Mesodermal cell (in vitro differentiated cells): ENCODE results near the gene UBE2Z.

Source experiments
- H3K27ac ChIP-seq: 2 replicates; pipeline ENCODE4 v1.7.0; 2013; ENCODE audit warnings: mild to moderate bottlenecking, low read depth, low read length, moderate library complexity; ENCODE audit not compliant: severe bottlenecking
- H3K36me3 ChIP-seq: 2 replicates; pipeline ENCODE4 v1.7.1; 2013; ENCODE audit warnings: mild to moderate bottlenecking, low read length, moderate library complexity; ENCODE audit not compliant: control insufficient read depth, insufficient read depth
- H3K4me1 ChIP-seq: one replicate; pipeline ENCODE4 v1.7.1; 2013; ENCODE audit warnings: mild to moderate bottlenecking, low read length; ENCODE audit not compliant: insufficient read depth, control insufficient read depth, poor library complexity, severe bottlenecking
- H3K4me3 ChIP-seq: 2 replicates; pipeline ENCODE4 v1.7.0; 2013; ENCODE audit warnings: low read length, control low read depth, mild to moderate bottlenecking; ENCODE audit not compliant: insufficient read depth, poor library complexity, severe bottlenecking; ENCODE audit errors: extremely low read depth
- H3K9me3 ChIP-seq: 2 replicates; pipeline ENCODE4 v1.7.1; 2013; ENCODE audit warnings: mild to moderate bottlenecking, low read length, moderate library complexity; ENCODE audit not compliant: control insufficient read depth
- WGBS, 2 experiments: methylation state at CpG; one replicate each; pipeline ENCODE4 v1.1.5; 2013; ENCODE audit warnings: missing lambda C conversion rate in 2 of 2; ENCODE audit not compliant: insufficient coverage in 2 of 2; 5-methylcytosine and 5-hydroxymethylcytosine counted together

UBE2Z gene

GRCh38 chr17:48905987-48906515 lies 2.2 kb upstream of the UBE2Z start:
- Histone ChIP-seq H3K4me3 (no peak overlapping the region), H3K4me1 (peaks cover 15% of the 10 kb centered on the region), H3K27ac (no peak overlapping the region), H3K36me3 (peaks cover 15% of the 10 kb centered on the region), H3K9me3 (no peaks in the 10 kb centered on the region)
- 60 to 93% methylated on average over 1 to 6 of the region's 9 CpGs for WGBS, 2 experiments

GRCh38 chr17:48907713-48908046 lies 527 bp upstream of the UBE2Z start:
- peak overlapping the region; percentile 95 for H3K27ac ChIP-seq
- WGBS, 2 experiments: 0 to 50% methylated on average over 1 to 2 of the region's 2 CpGs
- H3K4me1 ChIP-seq: peaks cover 15% of the 10 kb centered on the region

GRCh38 chr17:48908853-48909394 lies 717 bp downstream of the UBE2Z start:
- WGBS, 2 experiments: 0% methylated on average over 16 to 17 of the region's 36 CpGs
- H3K4me1 ChIP-seq: peaks cover 15% of the 10 kb centered on the region
- H3K4me3 ChIP-seq: peak overlapping the region; percentile 83
- H3K9me3 ChIP-seq: no peaks in the 10 kb centered on the region
- H3K27ac ChIP-seq: peak overlapping the region; percentile 95
- peaks cover 44% of the 10 kb centered on the region for H3K36me3 ChIP-seq

More at GRCh38 chr17:48907713-48908046, 527 bp upstream of the UBE2Z start:
- Histone ChIP-seq H3K9me3 (no peaks in the 10 kb centered on the region), H3K36me3 (peaks cover 31% of the 10 kb centered on the region), H3K4me3 (peak overlapping the region; percentile 83)

- no peak overlapping the region for H3K27ac ChIP-seq
Measured at GRCh38 chr17:48909783-48910182, 1.6 kb downstream of the UBE2Z start.

GRCh38 chr17:48910370-48910769 lies 2.2 kb downstream of the UBE2Z start:
- Histone ChIP-seq H3K4me1 (peaks cover 17% of the 10 kb centered on the region), H3K4me3 (peak overlapping the region; percentile 83), H3K9me3 (no peaks in the 10 kb centered on the region), H3K36me3 (peaks cover 56% of the 10 kb centered on the region), H3K27ac (no peak overlapping the region)
- 92 to 100% methylated on average over 1 to 2 of the region's 2 CpGs for WGBS, 2 experiments

More at GRCh38 chr17:48909783-48910182, 1.6 kb downstream of the UBE2Z start:
- Histone ChIP-seq H3K9me3 (no peaks in the 10 kb centered on the region), H3K4me3 (peak overlapping the region; percentile 83), H3K4me1 (peaks cover 15% of the 10 kb centered on the region), H3K36me3 (peaks cover 50% of the 10 kb centered on the region)
- WGBS, 2 experiments: 60 to 80% methylated on average over 2 of the region's 4 CpGs

GRCh38 chr17:48912476-48912875 lies 4.3 kb downstream of the UBE2Z start:
- no peak overlapping the region for H3K27ac ChIP-seq

GRCh38 chr17:48915459-48916282 lies 7.5 kb downstream of the UBE2Z start:
- H3K27ac ChIP-seq: no peak overlapping the region
- H3K9me3 ChIP-seq: no peaks in the 10 kb centered on the region
- no peak overlapping the region for H3K4me3 ChIP-seq
- WGBS, 2 experiments: 14 to 100% methylated on average over 1 of the region's 5 CpGs
- peaks cover 98% of the 10 kb centered on the region for H3K36me3 ChIP-seq
- H3K4me1 ChIP-seq: peaks cover 7% of the 10 kb centered on the region

More at GRCh38 chr17:48912476-48912875, 4.3 kb downstream of the UBE2Z start:
- Histone ChIP-seq H3K4me1 (peaks cover 18% of the 10 kb centered on the region), H3K9me3 (no peaks in the 10 kb centered on the region), H3K36me3 (peaks cover 77% of the 10 kb centered on the region), H3K4me3 (no peak overlapping the region)
- WGBS, 2 experiments: 100% methylated on average over 1 to 2 of the region's 2 CpGs

GRCh38 chr17:48925251-48925990 lies 17.2 kb downstream of the UBE2Z start:
- WGBS, 2 experiments: 92 to 100% methylated on average over 1 of the region's 4 CpGs
- peaks cover 6% of the 10 kb centered on the region for H3K4me1 ChIP-seq
- H3K27ac ChIP-seq: no peak overlapping the region
- no peaks in the 10 kb centered on the region for H3K9me3 ChIP-seq
- no peak overlapping the region for H3K4me3 ChIP-seq
- peaks cover 98% of the 10 kb centered on the region for H3K36me3 ChIP-seq

- WGBS, 2 experiments: 94 to 100% methylated on average over 2 to 3 of the region's 3 CpGs
- Histone ChIP-seq H3K27ac (no peak overlapping the region), H3K4me3 (no peak overlapping the region), H3K9me3 (no peaks in the 10 kb centered on the region), H3K4me1 (peaks cover 6% of the 10 kb centered on the region), H3K36me3 (peaks cover 98% of the 10 kb centered on the region)
Measured at GRCh38 chr17:48925991-48926342, 17.8 kb downstream of the UBE2Z start.

GRCh38 chr17:48927978-48928745 lies 20.0 kb downstream of the UBE2Z start:
- Histone ChIP-seq H3K27ac (peak overlapping the region; percentile 41), H3K4me1 (peaks cover 6% of the 10 kb centered on the region), H3K9me3 (no peaks in the 10 kb centered on the region), H3K4me3 (no peak overlapping the region), H3K36me3 (peaks cover 100% of the 10 kb centered on the region)
- 81 to 100% methylated on average over 2 to 4 of the region's 6 CpGs for WGBS, 2 experiments
